Right atrium auricular region (tissue), 2 donors: ENCODE measurements around the gene MICA. TPM values are rescaled to one million over a fixed set of nuclear protein-coding genes. Genes with fewer than 3 reads are reported as not detected.
"Not testable (repeated sequence)": the region's sequence is repeated elsewhere in the genome, so short reads cannot be mapped to it uniquely, and the experiment has no call there.

Experiments used
- DNase-seq: peaks from one replicate; pipeline ENCODE4 v3.0.0-alpha.2; 2019; ENCODE audit warnings: low spot score
- H3K27ac ChIP-seq, 2 donors: fragments of 200-600 bp; sonication (generic); 1 replicate in 1 of 2; 2 replicates in 1 of 2; pipeline ENCODE4 v1.5.1; 2016 to 2019
- H3K27me3 ChIP-seq, 2 donors: fragments of 200-600 bp; sonication (generic); one replicate each; pipeline versions ENCODE4 v1.5.1 to v1.6.0; 2017 to 2019
- H3K36me3 ChIP-seq: fragments of 200-600 bp; sonication (generic); one replicate; pipeline ENCODE4 v1.5.1; 2016
- H3K4me1 ChIP-seq, 2 donors: fragments of 200-600 bp; sonication (generic); one replicate each; pipeline versions ENCODE4 v1.5.1 to v1.6.0; 2017 to 2019
- H3K4me3 ChIP-seq, 2 donors: fragments of 200-600 bp; sonication (generic); 1 replicate in 1 of 2; 2 replicates in 1 of 2; pipeline ENCODE4 v1.5.1; 2017 to 2019; ENCODE audit warnings: mild to moderate bottlenecking in 1 of 2, moderate library complexity in 1 of 2
- H3K9me3 ChIP-seq, 2 donors: fragments of 200-600 bp; sonication (generic); one replicate each; pipeline ENCODE4 v1.5.1; 2019
- CTCF ChIP-seq, 2 donors: fragments of 200-600 bp; sonication (generic); IDR thresholded peaks; one replicate each; pipeline ENCODE4 v1.5.1; 2019; ENCODE audit warnings: antibody characterized with exemption in 2 of 2
- total RNA-seq, 2 donors: library from RNA; depleted of rRNA; stranded (reverse); fragments of >200 nt; gene quantifications; one replicate each; pipeline ENCODE4 v1.1.0, GENCODE V29; 2016

The MICA gene
- total RNA-seq, 2 donors from 2014 or later = 11.1 to 15.1 TPM

- Histone ChIP-seq H3K27me3 (no peaks in the 10 kb centered on the region), H3K4me1 (no peaks in the 10 kb centered on the region), H3K4me3 (no peak overlapping the region), H3K9me3 (no peaks in the 10 kb centered on the region), H3K36me3 (no peaks in the 10 kb centered on the region), H3K27ac (no peak overlapping the region)
- no peak for DNase-seq
- no peak for TF ChIP-seq CTCF (IDR thresholded peaks at IDR 0.05)
These were observed 17.3 kb upstream of the MICA start for GRCh38 chr6:31386099-31386498.

GRCh38 chr6:31386977-31387376 is 16.4 kb upstream of the MICA start:
- H3K36me3 ChIP-seq = no peaks in the 10 kb centered on the region
- H3K9me3 ChIP-seq = no peaks in the 10 kb centered on the region
- no peaks in the 10 kb centered on the region for H3K4me1 ChIP-seq
- H3K27me3 ChIP-seq = no peaks in the 10 kb centered on the region
- no peak for TF ChIP-seq CTCF (IDR thresholded peaks at IDR 0.05)
- H3K27ac ChIP-seq = no peak overlapping the region
- no peak for DNase-seq
- H3K4me3 ChIP-seq = no peak overlapping the region

GRCh38 chr6:31388916-31389801 is 14.2 kb upstream of the MICA start:
- not testable (repeated sequence) for DNase-seq, H3K4me3 ChIP-seq, H3K27me3 ChIP-seq, H3K36me3 ChIP-seq, H3K9me3 ChIP-seq, H3K4me1 ChIP-seq, H3K27ac ChIP-seq

GRCh38 chr6:31389802-31390132 is 13.6 kb upstream of the MICA start:
- not testable (repeated sequence) for H3K27ac ChIP-seq, H3K4me3 ChIP-seq, H3K36me3 ChIP-seq, DNase-seq, H3K4me1 ChIP-seq, H3K27me3 ChIP-seq, H3K9me3 ChIP-seq

- no peak for TF ChIP-seq CTCF (IDR thresholded peaks at IDR 0.05)
- H3K27ac ChIP-seq = no peak overlapping the region
- H3K4me3 ChIP-seq = no peak overlapping the region
- no peak for DNase-seq
- peaks cover 0 to 24% of the 10 kb centered on the region in 2 donors for H3K4me1 ChIP-seq
- no peaks in the 10 kb centered on the region for H3K36me3 ChIP-seq
- no peaks in the 10 kb centered on the region for H3K9me3 ChIP-seq
- no peaks in the 10 kb centered on the region for H3K27me3 ChIP-seq
These were observed 9.5 kb upstream of the MICA start for GRCh38 chr6:31393932-31394331.

- no peak for TF ChIP-seq CTCF (IDR thresholded peaks at IDR 0.05)
- no peak overlapping the region for H3K4me3 ChIP-seq
- no peaks in the 10 kb centered on the region for H3K27me3 ChIP-seq
- H3K4me1 ChIP-seq = peaks cover 0 to 27% of the 10 kb centered on the region in 2 donors
- no peaks in the 10 kb centered on the region for H3K9me3 ChIP-seq
- H3K36me3 ChIP-seq = no peaks in the 10 kb centered on the region
- no peak overlapping the region for H3K27ac ChIP-seq
- DNase-seq = no peak
These were observed 9.0 kb upstream of the MICA start for GRCh38 chr6:31394381-31394780.

- Histone ChIP-seq H3K27me3 (no peaks in the 10 kb centered on the region), H3K27ac (no peak overlapping the region), H3K4me1 (peaks cover 0 to 27% of the 10 kb centered on the region in 2 donors), H3K9me3 (no peaks in the 10 kb centered on the region), H3K36me3 (no peaks in the 10 kb centered on the region), H3K4me3 (no peak overlapping the region)
- DNase-seq = no peak
- TF ChIP-seq CTCF (IDR thresholded peaks at IDR 0.05) = no peak
These were observed 7.6 kb upstream of the MICA start for GRCh38 chr6:31395832-31396231.
